Measurements from ENCODE around the gene C20orf144.

Gene C20orf144

GRCh38 chr20:33662172-33662571 lies at the start of gene C20orf144:
TSS of gene C20orf144 (plus strand) at chr20:33662327. CDS start at chr20:33662346, 19 bp downstream.
- Histone ChIP-seq H2AFZ (ENCODE audit: low read length) (peak within 1 kb of the TSS; percentile 76), H3K9me3 (ENCODE audit: insufficient read depth, low read depth, low read length) (no peaks in the 10 kb centered on the region), H3K9ac (ENCODE audit: low read depth, low read length, poor library complexity, severe bottlenecking) (peak within 1 kb of the TSS; percentile 86), H3K4me2 (ENCODE audit: low read depth, low read length, poor library complexity, severe bottlenecking) (peak within 1 kb of the TSS; percentile 91), H3K4me1 (ENCODE audit: insufficient read depth, low read length, poor library complexity, severe bottlenecking) (peaks cover 20% of the 10 kb centered on the region), H3K4me3 (ENCODE audit: low read length, poor library complexity, severe bottlenecking) (peak within 1 kb of the TSS; percentile 76), H3K9me2 (replicated peaks; ENCODE audit: low read depth, low read length) (no peaks in the 10 kb centered on the region), H4K20me1 (ENCODE audit: insufficient read depth, low read length, poor library complexity, severe bottlenecking) (no peaks in the 10 kb centered on the region), H3K27me3 (ENCODE audit: insufficient read depth, low read length, poor library complexity, severe bottlenecking) (no peaks in the 10 kb centered on the region), H3K79me2 (ENCODE audit: insufficient read depth, low read length) (no peaks in the 10 kb centered on the region), H3K36me3 (ENCODE audit: insufficient read depth, low read length) (no peaks in the 10 kb centered on the region), H3F3A (ENCODE audit: low read depth) (no peaks in the 10 kb centered on the region)
- TF ChIP-seq CTCF (conservative IDR thresholded peaks at IDR 0.05; ENCODE audit: low read length) (no peak), EZH2phosphoT487 (IDR thresholded peaks at IDR 0.05; ENCODE audit: borderline replicate concordance) (no peak)

GRCh38 chr20:33621717-33622400 lies 40.3 kb upstream of the C20orf144 start:
- no peaks in the 10 kb centered on the region for H3K79me2 ChIP-seq (ENCODE audit: insufficient read depth, low read length)
- H3F3A ChIP-seq (ENCODE audit: low read depth): no peaks in the 10 kb centered on the region
- H3K4me1 ChIP-seq (ENCODE audit: insufficient read depth, low read length, poor library complexity, severe bottlenecking): no peaks in the 10 kb centered on the region
- no peak overlapping the region for H2AFZ ChIP-seq (ENCODE audit: low read length)
- peaks cover 41% of the 10 kb centered on the region; the same call in 1 of the 2 replicates for H3K36me3 ChIP-seq (ENCODE audit: insufficient read depth, low read length)
- no peak overlapping the region for H3K4me2 ChIP-seq (ENCODE audit: low read depth, low read length, poor library complexity, severe bottlenecking)
- no peaks in the 10 kb centered on the region for H3K9me3 ChIP-seq (ENCODE audit: insufficient read depth, low read depth, low read length)
- H4K20me1 ChIP-seq (ENCODE audit: insufficient read depth, low read length, poor library complexity, severe bottlenecking): no peaks in the 10 kb centered on the region
- H3K27me3 ChIP-seq (ENCODE audit: insufficient read depth, low read length, poor library complexity, severe bottlenecking): no peaks in the 10 kb centered on the region
- no peaks in the 10 kb centered on the region for H3K9me2 ChIP-seq (replicated peaks; ENCODE audit: low read depth, low read length)
- no peak for TF ChIP-seq EZH2phosphoT487 (IDR thresholded peaks at IDR 0.05; ENCODE audit: borderline replicate concordance)
- TF ChIP-seq CTCF (conservative IDR thresholded peaks at IDR 0.05; ENCODE audit: low read length): no peak
- H3K9ac ChIP-seq (ENCODE audit: low read depth, low read length, poor library complexity, severe bottlenecking): no peak overlapping the region
- no peak overlapping the region for H3K4me3 ChIP-seq (ENCODE audit: low read length, poor library complexity, severe bottlenecking)

- no peaks in the 10 kb centered on the region for H4K20me1 ChIP-seq (ENCODE audit: insufficient read depth, low read length, poor library complexity, severe bottlenecking)
- no peak overlapping the region for H3K9ac ChIP-seq (ENCODE audit: low read depth, low read length, poor library complexity, severe bottlenecking)
- H3K27me3 ChIP-seq (ENCODE audit: insufficient read depth, low read length, poor library complexity, severe bottlenecking): no peaks in the 10 kb centered on the region
- peaks cover 45% of the 10 kb centered on the region; the same call in 1 of the 2 replicates for H3K36me3 ChIP-seq (ENCODE audit: insufficient read depth, low read length)
- no peak overlapping the region for H2AFZ ChIP-seq (ENCODE audit: low read length)
- H3K4me1 ChIP-seq (ENCODE audit: insufficient read depth, low read length, poor library complexity, severe bottlenecking): no peaks in the 10 kb centered on the region
- no peaks in the 10 kb centered on the region for H3K9me3 ChIP-seq (ENCODE audit: insufficient read depth, low read depth, low read length)
- H3K79me2 ChIP-seq (ENCODE audit: insufficient read depth, low read length): no peaks in the 10 kb centered on the region
- no peak overlapping the region for H3K4me3 ChIP-seq (ENCODE audit: low read length, poor library complexity, severe bottlenecking)
- no peak overlapping the region for H3K4me2 ChIP-seq (ENCODE audit: low read depth, low read length, poor library complexity, severe bottlenecking)
- H3F3A ChIP-seq (ENCODE audit: low read depth): no peaks in the 10 kb centered on the region
- TF ChIP-seq EZH2phosphoT487 (IDR thresholded peaks at IDR 0.05; ENCODE audit: borderline replicate concordance): no peak
- no peaks in the 10 kb centered on the region for H3K9me2 ChIP-seq (replicated peaks; ENCODE audit: low read depth, low read length)
These were observed 39.3 kb upstream of the C20orf144 start for GRCh38 chr20:33622705-33623365.
